HG03064 (cell line): Measurements from ENCODE around the gene CHST6.
A peak's percentile ranks its signal among the peaks of the same experiment; 100 is the strongest.
"Not testable (repeated sequence)": the region's sequence is repeated elsewhere in the genome, so short reads cannot be mapped to it uniquely, and the experiment has no call there.

ENCODE experiments used
- ATAC-seq: cut with Tn5 transposase; IDR thresholded peaks from one replicate; pipeline ENCODE4 v1.9.1; 2021; ENCODE audit warnings: low read depth; ENCODE audit not compliant: unreplicated experiment

CHST6 gene

DNA sequence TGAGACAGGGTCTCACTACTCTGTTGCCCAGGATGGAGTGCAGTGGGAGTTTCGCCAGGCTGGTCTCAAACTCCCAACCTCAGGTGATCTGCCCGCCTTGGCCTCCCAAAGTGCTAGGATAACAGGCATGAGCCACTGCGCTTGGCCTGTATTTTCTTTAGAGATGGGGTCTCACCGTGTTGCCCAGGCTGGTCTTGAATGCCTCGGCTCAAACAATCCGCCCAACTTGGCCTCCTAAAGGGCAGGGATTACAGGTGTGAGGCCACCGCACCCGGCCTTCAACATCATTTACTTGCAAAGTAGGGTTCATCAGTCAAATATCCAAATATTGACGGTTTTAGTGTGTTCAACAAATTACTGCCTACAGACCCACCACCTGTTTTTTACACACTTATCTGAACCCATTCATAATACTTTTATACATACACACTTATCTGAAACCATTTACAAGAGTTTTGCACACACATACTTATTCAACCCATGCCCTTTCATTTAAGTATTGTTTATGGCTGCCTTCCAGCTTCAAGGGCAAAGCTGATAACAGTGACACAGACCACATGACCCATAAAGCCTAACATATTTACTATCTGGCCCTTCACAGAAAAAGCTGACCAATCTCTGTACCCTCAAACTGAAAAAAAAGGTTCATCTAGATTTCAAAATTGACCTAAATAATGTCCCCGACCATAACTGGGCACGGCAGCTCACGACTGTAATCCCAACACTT lies 42.6 kb downstream of the CHST6 start:
- ATAC-seq: no peak

- no peak for ATAC-seq
Measured at GRCh38 chr16:75446416-75446815, 48.8 kb downstream of the CHST6 start.

GRCh38 chr16:75445298-75445697 lies 49.9 kb downstream of the CHST6 start:
- ATAC-seq: no peak

DNA sequence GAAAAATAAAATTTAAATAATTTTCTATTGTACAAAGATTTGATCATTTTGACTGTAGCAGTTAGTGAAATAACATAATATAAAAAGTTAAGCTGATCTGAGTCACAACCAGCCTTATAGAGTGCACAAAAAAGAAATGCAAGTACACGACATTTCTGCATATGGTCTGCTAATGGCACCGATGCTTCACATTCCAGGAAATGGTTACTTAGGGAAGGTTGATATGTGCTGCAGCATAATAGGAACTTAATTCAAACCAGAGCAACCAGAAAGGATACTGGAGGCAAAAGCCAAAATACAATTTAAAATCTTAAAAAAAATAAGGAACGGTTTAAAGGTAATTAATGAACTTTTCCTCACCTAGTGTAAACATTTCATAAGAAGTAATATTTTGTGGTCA lies 51.9 kb downstream of the CHST6 start:
- ATAC-seq: no peak

DNA sequence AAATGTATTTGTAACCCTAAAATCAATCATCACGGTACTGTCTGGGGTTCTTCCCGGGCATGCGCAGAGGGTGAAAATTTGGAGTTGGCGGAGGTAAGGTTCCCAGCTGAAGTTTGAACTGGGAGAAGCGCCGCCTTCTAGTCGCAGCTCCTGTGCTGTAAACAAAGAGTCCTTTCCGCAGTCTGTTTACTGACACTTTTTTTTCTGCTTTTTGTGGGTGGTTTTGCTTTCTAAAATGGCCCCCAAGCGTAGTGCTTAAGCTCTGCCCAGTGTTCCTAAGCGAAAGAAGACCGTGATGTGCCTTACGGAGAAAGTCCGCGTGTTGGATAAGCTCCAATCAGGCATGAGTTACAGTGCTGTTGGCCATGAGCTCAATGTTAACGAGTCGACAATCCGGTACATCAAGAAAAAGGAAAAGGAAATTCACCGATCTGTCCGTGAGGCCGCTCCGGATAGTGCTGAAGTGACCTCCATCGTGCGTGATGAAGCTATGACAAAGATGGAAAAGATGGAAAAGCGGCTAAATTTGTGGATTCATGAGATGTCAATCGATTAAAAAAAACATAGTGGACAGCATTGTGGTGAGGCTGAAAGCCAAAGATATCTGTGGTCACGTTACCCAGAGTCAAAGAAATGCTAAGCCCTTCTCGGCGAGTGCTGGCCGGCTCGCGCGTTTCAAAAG lies 61.4 kb downstream of the CHST6 start:
- ATAC-seq: peak; percentile 63

GRCh38 chr16:75432828-75433731 lies 62.2 kb downstream of the CHST6 start, which contains the start of gene CFDP1:
Gene CFDP1, minus strand, starts transcription at chr16:75433503. Its CDS starts 151 bp downstream, at chr16:75433352.
- peak; percentile 92 for ATAC-seq

DNA sequence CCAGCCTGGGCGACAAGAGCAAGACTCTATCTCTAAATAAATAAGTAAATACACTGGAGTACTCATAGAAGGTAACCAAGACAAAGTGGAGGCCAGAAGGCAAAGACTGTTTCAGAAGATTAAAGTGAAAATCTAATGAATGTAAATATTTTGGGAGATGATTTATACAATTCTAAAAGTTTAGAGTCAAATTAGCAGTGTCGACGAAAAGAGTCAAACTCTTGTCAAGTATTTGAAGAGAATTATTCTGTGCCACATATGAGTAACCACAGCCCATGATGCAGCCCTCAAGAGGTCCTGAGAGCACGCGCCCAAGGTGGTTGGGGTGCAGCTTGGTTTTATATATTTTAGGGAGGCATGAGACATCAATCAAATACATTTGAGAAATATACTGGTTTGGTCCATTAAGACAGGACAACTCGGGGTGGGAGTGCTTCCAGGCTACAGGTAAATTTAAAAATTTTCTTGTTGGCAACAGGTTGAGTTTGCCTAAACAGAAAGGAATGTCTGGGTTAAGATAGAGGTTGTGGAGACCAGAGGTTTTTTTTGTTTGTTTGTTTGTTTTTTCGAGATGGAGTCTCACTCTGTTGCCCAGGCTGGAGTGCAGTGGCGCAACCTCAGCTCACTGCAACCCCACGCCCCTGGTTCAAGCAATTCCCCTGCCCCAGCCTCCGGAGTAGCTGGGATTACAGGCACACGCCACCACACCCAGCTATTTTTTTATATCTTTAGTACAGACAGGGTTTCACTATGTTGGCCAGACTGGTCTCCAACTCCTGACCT lies 65.4 kb downstream of the CHST6 start:
- no peak for ATAC-seq

DNA sequence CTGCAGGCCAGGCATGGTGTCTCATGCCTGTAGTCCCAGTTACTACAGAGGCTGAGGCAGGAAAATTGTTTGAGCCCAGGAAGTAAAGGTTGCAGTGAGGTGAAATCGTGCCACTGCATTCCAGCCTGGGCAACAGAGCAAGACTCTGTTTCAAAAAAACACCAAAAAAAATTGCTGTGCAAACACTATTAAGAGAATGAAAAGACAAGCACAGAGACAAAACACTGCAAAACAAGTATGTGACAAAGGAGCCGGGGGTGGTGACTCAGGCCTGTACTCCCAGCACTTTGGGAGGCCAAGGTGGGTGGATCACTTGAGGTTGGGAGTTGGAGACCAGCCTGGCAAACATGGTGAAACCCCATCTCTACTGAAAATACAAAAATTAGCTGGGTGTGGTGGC lies 68.7 kb downstream of the CHST6 start:
- ATAC-seq: not testable (repeated sequence)

DNA sequence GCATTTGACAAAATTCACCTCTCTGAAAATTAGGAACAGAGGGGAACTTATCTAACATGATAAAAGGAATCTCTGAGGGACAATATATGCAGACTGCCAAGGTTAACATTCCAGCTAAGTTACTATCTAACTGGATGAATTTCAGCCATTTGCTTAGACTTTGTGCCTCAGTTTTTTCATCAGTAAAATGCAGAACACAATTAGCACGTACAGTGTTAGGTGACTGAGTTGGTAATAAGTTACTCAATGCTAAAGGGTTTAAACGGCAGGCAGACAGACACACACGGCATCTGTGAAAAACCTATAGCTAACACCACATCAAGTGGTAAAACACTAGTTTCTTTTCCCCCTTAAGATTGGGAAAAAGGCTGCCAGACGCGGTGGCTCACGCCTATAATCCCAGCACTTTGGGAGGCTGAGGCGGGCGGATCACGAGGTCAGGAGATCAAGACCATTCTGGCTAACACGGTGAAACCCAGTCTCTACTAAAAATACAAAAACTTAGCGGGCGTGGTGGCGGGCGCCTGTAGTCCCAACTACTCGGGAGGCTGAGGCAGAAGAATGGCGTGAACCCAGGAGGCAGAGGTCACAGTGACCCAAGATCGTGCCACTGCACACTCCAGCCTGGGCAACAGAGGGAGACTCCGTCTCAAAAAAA lies 71.0 kb downstream of the CHST6 start:
- ATAC-seq: not testable (repeated sequence)

DNA sequence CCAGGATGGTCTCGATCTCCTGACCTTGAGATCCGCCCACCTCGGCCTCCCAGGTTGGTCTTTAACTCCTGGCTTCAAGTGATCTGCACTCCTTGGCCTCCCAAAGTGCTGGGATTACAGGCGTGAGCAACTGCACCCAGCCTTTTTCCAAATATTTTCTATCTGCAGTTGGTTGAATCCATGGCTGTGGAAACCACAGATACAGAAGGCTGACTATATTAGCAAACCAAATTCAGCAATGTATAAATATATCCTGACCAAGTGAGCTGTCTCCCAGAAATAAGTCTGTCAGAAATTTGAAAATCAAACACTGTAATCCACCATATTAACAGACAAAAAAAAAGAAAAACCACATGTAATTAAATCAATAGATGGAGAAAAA lies 71.5 kb downstream of the CHST6 start:
- ATAC-seq: no peak
